Measurements from ENCODE around the gene HEATR1.

HEATR1 gene

GRCh38 chr1:236540813-236541465 lies 63.4 kb downstream of the HEATR1 start:
- DNase-seq, result no peak

- DNase-seq, result no peak
Measured at GRCh38 chr1:236536540-236536939, 67.8 kb downstream of the HEATR1 start.

DNA sequence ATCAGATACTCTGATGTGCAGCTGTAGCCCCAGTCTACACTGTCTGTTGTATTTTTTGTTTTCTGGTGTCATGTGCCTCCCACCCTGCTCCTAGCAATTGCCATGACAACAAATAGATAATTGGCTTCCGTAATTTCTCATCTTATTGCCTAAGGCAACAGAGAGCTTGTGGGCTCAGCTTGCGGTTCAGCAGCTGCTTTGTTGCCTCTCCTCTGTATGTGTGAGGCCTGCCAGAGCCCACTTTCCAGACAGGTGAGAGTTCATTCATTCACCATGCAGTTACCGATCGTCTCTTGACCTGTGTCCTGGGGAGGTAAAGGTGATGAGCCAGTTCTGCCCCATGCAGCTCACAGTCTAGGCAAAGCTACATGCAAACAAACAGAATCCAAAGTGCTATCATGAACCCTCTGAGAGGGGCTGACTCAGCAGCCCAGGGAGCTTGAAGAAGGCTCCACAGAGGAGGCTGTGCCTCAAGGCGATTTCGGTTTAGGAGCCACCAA lies 68.6 kb downstream of the HEATR1 start:
- no peak for DNase-seq

- no peak for DNase-seq
Measured at GRCh38 chr1:236535190-236535589, 69.1 kb downstream of the HEATR1 start.

DNA sequence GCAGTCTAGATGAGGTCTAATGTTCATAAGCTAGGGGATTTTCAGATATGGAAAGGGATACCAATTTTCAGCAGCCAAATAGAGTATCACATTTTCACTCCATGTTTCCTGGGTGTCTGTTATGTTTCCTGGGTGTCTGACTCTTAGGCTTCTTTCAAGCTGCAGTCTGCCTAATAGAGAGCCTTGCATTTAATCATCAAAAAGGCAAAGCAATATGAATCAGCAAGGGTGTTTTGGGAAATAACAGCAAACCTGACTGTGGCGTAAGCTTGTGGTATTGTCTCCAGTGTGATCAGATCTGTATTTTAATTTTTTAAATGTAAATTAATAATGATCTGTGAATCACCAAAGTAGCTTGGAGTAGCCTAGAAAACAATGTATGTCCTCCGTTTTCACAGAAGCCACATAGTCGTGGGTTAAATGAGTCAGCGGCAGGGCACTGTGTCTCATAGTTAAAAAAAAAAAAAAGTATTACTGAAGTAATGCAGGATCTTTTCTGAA lies 70.1 kb downstream of the HEATR1 start:
- DNase-seq, result peak; percentile 16

GRCh38 chr1:236532850-236533249 lies 71.5 kb downstream of the HEATR1 start:
- DNase-seq, result no peak

GRCh38 chr1:236530959-236531358 lies 73.4 kb downstream of the HEATR1 start:
- no peak for DNase-seq

GRCh38 chr1:236530286-236530685 lies 74.0 kb downstream of the HEATR1 start:
- no peak for DNase-seq

- DNase-seq, result no peak
Measured at GRCh38 chr1:236526079-236526478, 78.2 kb downstream of the HEATR1 start.

GRCh38 chr1:236524895-236525184 lies 79.5 kb downstream of the HEATR1 start:
- DNase-seq, result no peak

DNA sequence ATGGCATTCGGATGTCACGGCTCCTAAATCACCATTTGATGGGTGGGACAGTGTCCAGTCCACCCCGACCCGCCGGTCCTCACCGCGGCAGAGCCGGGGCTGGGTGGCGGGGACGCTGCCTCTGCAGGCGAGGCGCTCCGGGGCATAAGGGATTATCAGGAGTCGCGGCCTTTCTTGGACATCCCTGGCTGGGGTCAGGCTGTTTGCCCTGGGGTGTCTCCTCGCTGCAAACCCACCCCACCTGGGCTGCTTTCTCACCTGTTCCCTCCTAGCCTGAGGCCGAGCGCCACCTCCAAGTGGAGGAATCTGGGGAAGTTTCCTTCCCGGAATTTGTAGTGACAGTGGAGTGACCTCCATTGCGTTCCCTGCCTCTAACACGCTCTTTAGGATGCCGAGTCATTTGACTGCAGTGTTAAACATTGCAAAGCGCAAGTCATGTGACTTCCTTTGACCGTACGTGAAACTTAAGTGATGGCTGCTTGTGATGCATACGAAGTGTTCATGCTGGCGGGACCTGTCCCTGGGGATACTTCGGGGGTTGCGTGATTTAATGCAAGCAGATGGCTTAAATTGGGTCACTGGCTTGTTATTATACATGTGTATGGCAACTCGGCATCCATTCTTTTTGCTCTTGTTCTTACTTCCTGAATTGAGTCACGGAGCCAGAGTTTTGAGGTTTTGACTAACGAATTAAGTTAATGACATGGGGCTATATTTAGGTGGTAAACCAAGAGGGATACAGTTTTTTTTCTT lies 80.0 kb downstream of the HEATR1 start:
- DNase-seq, result peak; percentile 54

GRCh38 chr1:236523704-236524141 lies 80.6 kb downstream of the HEATR1 start, which contains the start of gene LGALS8:
Gene LGALS8, plus strand, starts transcription at chr1:236523982. Its CDS starts 2,089 bp downstream, at chr1:236526071.
- peak; percentile 33 for DNase-seq

GRCh38 chr1:236522937-236523703 lies 81.2 kb downstream of the HEATR1 start:
- no peak for DNase-seq

- no peak for DNase-seq
Measured at GRCh38 chr1:236520445-236521005, 83.8 kb downstream of the HEATR1 start.

GRCh38 chr1:236518322-236518721 lies 86.0 kb downstream of the HEATR1 start:
- DNase-seq, result no peak

GRCh38 chr1:236516929-236517704 lies 87.2 kb downstream of the HEATR1 start:
- peak; percentile 83 for DNase-seq

DNA sequence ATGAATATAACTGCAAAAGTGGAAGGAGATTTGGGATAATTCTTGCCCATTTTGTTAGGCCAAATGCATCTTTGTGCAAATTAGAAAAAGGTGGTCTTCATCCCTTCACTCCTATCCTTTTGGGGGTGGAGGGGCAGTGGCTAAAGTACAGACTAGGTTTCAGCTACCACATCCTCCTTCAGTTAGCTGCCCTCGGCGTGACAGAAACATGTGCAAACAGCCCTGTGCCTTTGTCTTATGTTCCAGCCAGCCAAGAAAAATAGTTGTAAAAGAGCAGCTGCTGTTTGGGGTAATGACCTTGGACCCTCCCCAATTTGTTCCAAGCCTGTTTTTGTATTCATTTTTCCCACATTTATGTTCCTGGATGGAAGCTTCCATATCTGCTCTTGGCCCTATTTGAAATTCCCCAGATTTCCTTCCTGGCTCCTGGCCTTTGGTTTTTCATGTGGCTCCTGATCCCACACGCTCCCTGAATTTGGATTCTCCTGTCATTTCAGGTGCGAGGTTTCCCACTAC lies 88.8 kb downstream of the HEATR1 start:
- DNase-seq, result no peak

DNA sequence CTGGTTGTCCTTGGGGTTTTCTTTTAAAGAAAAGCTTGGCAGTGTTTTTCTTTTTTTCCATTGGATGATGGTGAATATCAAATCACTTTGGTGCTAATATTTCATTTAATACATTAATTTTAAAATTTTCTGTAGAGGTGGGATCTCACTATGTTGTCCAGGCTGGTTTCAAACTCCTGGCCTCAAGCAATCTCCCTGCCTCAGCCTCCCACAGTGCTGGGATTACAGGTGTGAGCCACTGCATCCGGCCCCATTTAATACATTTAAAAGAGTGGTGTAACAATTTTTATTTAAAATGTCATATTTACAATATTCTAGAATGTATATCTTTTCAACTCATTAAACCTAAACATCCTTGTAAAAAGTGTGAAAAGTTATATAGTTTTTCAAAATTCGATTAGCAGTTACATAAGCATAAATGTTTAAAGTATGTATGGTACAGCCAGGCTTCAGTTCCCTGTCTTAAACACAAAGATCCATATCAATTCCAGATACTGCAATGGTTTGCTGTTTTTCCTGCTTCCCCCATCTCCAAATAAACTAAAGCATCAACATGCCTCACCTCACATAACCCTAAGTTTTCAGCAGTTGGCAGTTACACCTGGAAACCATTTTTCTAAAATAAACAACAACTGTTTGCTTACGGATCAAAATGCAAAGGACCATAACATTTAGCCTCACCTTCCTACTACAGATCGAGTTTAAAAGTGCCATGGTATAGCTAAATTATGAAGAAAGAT lies 89.4 kb downstream of the HEATR1 start:
- DNase-seq, result no peak

DNA sequence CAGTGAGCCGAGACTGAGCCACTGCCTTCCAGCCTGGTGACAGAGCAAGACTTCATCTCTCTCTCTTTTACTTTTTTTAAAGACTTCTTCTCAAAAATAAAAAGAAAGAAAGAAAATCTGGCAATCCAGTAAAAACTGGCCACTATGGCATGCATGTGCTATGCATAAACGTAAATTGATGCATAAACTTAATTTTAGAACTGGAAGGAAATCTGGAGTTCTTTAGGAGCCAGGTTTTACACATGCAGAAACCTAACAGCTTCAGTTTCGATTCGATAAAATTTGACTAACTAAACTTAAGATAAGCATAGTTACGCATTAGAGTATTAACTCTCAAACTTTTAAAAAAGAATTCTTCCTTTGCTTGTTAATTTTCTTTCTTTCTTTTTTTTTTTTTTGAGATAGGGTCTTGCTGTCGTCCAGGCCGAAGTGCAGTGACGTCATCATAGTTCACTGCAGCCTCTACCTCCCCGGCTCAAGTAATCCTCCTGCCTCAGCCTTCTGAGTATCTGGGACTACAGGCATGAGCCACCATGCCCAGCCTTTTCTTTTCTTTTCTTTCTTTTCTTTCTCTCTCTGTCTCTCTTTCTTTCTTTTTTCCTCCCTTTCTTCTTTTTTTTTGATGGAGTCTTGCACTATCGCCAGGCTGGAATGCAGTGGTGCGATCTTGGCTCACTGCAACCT lies 92.4 kb downstream of the HEATR1 start:
- no peak for DNase-seq

- DNase-seq, result no peak
Measured at GRCh38 chr1:236509647-236510401, 94.5 kb downstream of the HEATR1 start.
